Cardiac muscle cell (in vitro differentiated cells and primary cell): ENCODE measurements around the gene HPGDS. TPM values are rescaled to one million over a fixed set of nuclear protein-coding genes. Genes with fewer than 3 reads are reported as not detected.

ENCODE experiments used
- DNase-seq, 2 donors: peaks; one replicate each; pipeline versions ENCODE4 v3.0.0 to v3.0.0-alpha.2; 2010 to 2017; ENCODE audit warnings: low read depth in 1 of 2, low spot score in 1 of 2
- H3K27ac ChIP-seq: fragments of 200-600 bp; sonication (generic); 2 replicates; pipeline ENCODE4 v1.5.1; 2016
- H3K27me3 ChIP-seq: fragments of 200-600 bp; sonication (generic); 2 replicates; pipeline ENCODE4 v1.6.0; 2016; ENCODE audit warnings: control low read depth
- H3K36me3 ChIP-seq: fragments of 200-600 bp; sonication (generic); 2 replicates; pipeline ENCODE4 v1.5.1; 2016; ENCODE audit warnings: control low read depth
- H3K4me1 ChIP-seq: fragments of 200-600 bp; sonication (generic); 2 replicates; pipeline ENCODE4 v1.8.1; 2017; ENCODE audit warnings: low read depth, mild to moderate bottlenecking, mixed run types
- H3K4me3 ChIP-seq: fragments of 200-600 bp; sonication (generic); 2 replicates; pipeline ENCODE4 v1.5.1; 2016; ENCODE audit warnings: mild to moderate bottlenecking
- H3K9me3 ChIP-seq: fragments of 200-600 bp; sonication (generic); 2 replicates; pipeline ENCODE4 v1.5.1; 2017; ENCODE audit warnings: low read depth, mild to moderate bottlenecking, control low read depth
- polyA plus RNA-seq: library from polyadenylated mRNA; unstranded; fragments of >200 nt; fragmentation: Nextera tagmentation; extraction: Ambion mirVana; gene quantifications from 2 replicates; pipeline ENCODE4 v1.2.1, GENCODE V29; 2016
- total RNA-seq: library from RNA; depleted of rRNA; stranded (reverse); fragments of >200 nt; gene quantifications from 2 replicates; pipeline ENCODE4 v1.2.3, GENCODE V29; 2016
- TF ChIP-seq, protein P1 (sequence below): IDR thresholded peaks from 2 replicates; pipeline ENCODE4 v1.5.1; 2012; ENCODE audit warnings: low read depth, mild to moderate bottlenecking, low read length

Gene HPGDS
- total and polyA plus RNA-seq, 2 experiments from 2014 or later, result not detected

- Histone ChIP-seq H3K27me3 (no peaks in the 10 kb centered on the region), H3K4me1 (no peaks in the 10 kb centered on the region), H3K27ac (no peak overlapping the region), H3K4me3 (no peak overlapping the region), H3K9me3 (no peaks in the 10 kb centered on the region), H3K36me3 (no peaks in the 10 kb centered on the region)
- no peak for DNase-seq
- TF ChIP-seq, protein P1, sequence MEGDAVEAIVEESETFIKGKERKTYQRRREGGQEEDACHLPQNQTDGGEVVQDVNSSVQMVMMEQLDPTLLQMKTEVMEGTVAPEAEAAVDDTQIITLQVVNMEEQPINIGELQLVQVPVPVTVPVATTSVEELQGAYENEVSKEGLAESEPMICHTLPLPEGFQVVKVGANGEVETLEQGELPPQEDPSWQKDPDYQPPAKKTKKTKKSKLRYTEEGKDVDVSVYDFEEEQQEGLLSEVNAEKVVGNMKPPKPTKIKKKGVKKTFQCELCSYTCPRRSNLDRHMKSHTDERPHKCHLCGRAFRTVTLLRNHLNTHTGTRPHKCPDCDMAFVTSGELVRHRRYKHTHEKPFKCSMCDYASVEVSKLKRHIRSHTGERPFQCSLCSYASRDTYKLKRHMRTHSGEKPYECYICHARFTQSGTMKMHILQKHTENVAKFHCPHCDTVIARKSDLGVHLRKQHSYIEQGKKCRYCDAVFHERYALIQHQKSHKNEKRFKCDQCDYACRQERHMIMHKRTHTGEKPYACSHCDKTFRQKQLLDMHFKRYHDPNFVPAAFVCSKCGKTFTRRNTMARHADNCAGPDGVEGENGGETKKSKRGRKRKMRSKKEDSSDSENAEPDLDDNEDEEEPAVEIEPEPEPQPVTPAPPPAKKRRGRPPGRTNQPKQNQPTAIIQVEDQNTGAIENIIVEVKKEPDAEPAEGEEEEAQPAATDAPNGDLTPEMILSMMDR, result no peak
These were observed 6.0 kb upstream of the HPGDS start for GRCh38 chr4:94348666-94349065.

GRCh38 chr4:94346541-94346940 is 3.9 kb upstream of the HPGDS start:
- no peak overlapping the region for H3K27ac ChIP-seq
- DNase-seq, result no peak
- TF ChIP-seq, protein P1, result no peak
- H3K4me1 ChIP-seq, result no peaks in the 10 kb centered on the region
- H3K9me3 ChIP-seq, result no peaks in the 10 kb centered on the region
- no peak overlapping the region for H3K4me3 ChIP-seq
- no peaks in the 10 kb centered on the region for H3K27me3 ChIP-seq
- no peaks in the 10 kb centered on the region for H3K36me3 ChIP-seq

DNA sequence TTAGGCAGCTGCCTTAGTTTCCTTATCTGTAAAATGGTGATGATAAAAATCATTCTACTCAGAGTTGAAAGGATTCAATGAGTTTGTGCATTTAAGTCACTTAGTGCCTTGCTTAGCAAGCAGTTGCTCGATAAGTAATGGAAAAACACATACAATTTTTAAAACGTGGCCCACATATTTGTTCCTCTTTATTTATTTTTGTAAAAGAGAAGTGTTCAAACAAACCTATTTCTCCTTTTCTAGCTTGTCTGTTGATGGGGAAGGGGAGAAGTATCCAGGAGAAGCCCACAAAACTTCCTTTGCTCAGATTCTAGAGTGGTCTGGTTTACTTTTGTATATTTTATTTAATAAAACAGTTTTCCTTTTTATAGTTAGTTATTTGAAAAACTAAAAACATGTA is 3.3 kb upstream of the HPGDS start:
- Histone ChIP-seq H3K9me3 (no peaks in the 10 kb centered on the region), H3K36me3 (no peaks in the 10 kb centered on the region), H3K27me3 (no peaks in the 10 kb centered on the region), H3K4me3 (no peak overlapping the region), H3K4me1 (no peaks in the 10 kb centered on the region), H3K27ac (no peak overlapping the region)
- TF ChIP-seq, protein P1, result no peak
- no peak for DNase-seq

GRCh38 chr4:94345266-94345665 is 2.6 kb upstream of the HPGDS start:
- H3K4me1 ChIP-seq, result no peaks in the 10 kb centered on the region
- no peak overlapping the region for H3K4me3 ChIP-seq
- TF ChIP-seq, protein P1, result no peak
- no peaks in the 10 kb centered on the region for H3K27me3 ChIP-seq
- H3K9me3 ChIP-seq, result no peaks in the 10 kb centered on the region
- H3K27ac ChIP-seq, result no peak overlapping the region
- no peaks in the 10 kb centered on the region for H3K36me3 ChIP-seq
- no peak for DNase-seq

- no peaks in the 10 kb centered on the region for H3K27me3 ChIP-seq
- TF ChIP-seq, protein P1, result no peak
- no peak for DNase-seq
- no peaks in the 10 kb centered on the region for H3K9me3 ChIP-seq
- no peaks in the 10 kb centered on the region for H3K4me1 ChIP-seq
- no peak overlapping the region for H3K27ac ChIP-seq
- no peaks in the 10 kb centered on the region for H3K36me3 ChIP-seq
- no peak overlapping the region for H3K4me3 ChIP-seq
These were observed 1.8 kb upstream of the HPGDS start for GRCh38 chr4:94344457-94344856.
